Testis (tissue), 2 donors: ENCODE results near the gene AHCY.

ENCODE experiments used
- POLR2A ChIP-seq: fragments of 450-650 bp; IDR thresholded peaks from one replicate; pipeline ENCODE4 v1.6.1; 2017; ENCODE audit warnings: antibody characterized with exemption, mild to moderate bottlenecking, moderate library complexity
- TF ChIP-seq, protein P1 (sequence below), 3 experiments: fragments of 450-650 bp in 2 of 3; fragments of 200-600 bp in 1 of 3; sonication (generic) in 1 of 3; IDR thresholded peaks; one replicate each; pipeline ENCODE4 v1.5.1; 2016 to 2019; ENCODE audit warnings: antibody characterized with exemption in 3 of 3, mild to moderate bottlenecking in 2 of 3, moderate library complexity in 1 of 3

DNA sequence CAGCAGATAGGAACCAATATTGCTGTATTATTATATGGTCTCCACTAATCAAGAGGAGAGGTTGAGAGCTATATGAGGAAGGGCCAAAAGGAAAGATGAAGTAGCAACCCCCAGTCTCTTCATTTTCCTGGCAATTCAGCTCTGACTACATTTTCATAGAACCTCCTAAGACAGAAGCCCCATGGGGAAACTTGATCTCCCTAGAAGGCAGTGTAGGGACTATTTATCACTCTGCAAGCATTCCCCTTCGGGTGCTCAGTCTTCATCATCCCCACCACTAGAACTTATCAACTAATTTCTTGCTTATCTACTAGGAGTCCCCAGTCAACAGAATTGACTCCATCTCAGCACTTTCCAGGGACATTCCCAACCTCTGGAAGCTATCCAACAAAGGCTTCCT is 34.4 kb upstream of the AHCY start:
- TF ChIP-seq, protein P1, sequence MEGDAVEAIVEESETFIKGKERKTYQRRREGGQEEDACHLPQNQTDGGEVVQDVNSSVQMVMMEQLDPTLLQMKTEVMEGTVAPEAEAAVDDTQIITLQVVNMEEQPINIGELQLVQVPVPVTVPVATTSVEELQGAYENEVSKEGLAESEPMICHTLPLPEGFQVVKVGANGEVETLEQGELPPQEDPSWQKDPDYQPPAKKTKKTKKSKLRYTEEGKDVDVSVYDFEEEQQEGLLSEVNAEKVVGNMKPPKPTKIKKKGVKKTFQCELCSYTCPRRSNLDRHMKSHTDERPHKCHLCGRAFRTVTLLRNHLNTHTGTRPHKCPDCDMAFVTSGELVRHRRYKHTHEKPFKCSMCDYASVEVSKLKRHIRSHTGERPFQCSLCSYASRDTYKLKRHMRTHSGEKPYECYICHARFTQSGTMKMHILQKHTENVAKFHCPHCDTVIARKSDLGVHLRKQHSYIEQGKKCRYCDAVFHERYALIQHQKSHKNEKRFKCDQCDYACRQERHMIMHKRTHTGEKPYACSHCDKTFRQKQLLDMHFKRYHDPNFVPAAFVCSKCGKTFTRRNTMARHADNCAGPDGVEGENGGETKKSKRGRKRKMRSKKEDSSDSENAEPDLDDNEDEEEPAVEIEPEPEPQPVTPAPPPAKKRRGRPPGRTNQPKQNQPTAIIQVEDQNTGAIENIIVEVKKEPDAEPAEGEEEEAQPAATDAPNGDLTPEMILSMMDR (IDR thresholded peaks at IDR 0.05): no peak
- no peak for TF ChIP-seq POLR2A
